Neuronal stem cell (in vitro differentiated cells): ENCODE measurements around the gene CADPS.
A peak's percentile ranks its signal among the peaks of the same experiment; 100 is the strongest.

Experiments used
- DNase-seq: peaks from one replicate; pipeline ENCODE4 v3.0.0-alpha.2; 2013; ENCODE audit warnings: low spot score
- H2AFZ ChIP-seq: one replicate; pipeline ENCODE4 v1.6.1; 2013; ENCODE audit warnings: mild to moderate bottlenecking, low read length, inconsistent platforms
- H2AK5ac ChIP-seq: 2 replicates; pipeline ENCODE4 v1.6.1; 2013; ENCODE audit warnings: low read depth, mild to moderate bottlenecking, inconsistent platforms, low read length, moderate library complexity, mixed read lengths
- H2BK120ac ChIP-seq: 2 replicates; pipeline ENCODE4 v1.6.1; 2013; ENCODE audit warnings: low read depth, mild to moderate bottlenecking, inconsistent platforms, low read length, moderate library complexity, mixed read lengths
- H2BK12ac ChIP-seq: one replicate; pipeline ENCODE4 v1.6.1; 2013; ENCODE audit warnings: low read length, inconsistent platforms
- H2BK15ac ChIP-seq: 2 replicates; pipeline ENCODE4 v1.6.1; 2013; ENCODE audit warnings: mild to moderate bottlenecking, low read length, inconsistent platforms, mixed read lengths
- H2BK5ac ChIP-seq: one replicate; pipeline ENCODE4 v1.6.1; 2013; ENCODE audit warnings: inconsistent platforms, mild to moderate bottlenecking, low read length, moderate library complexity
- H3K14ac ChIP-seq: one replicate; pipeline ENCODE4 v1.6.1; 2013; ENCODE audit warnings: low read length, inconsistent platforms
- H3K18ac ChIP-seq: 2 replicates; pipeline ENCODE4 v1.6.1; 2013; ENCODE audit warnings: low read length, inconsistent platforms
- H3K23ac ChIP-seq: 2 replicates; pipeline ENCODE4 v1.6.1; 2013; ENCODE audit warnings: low read depth, mild to moderate bottlenecking, mixed read lengths, low read length, inconsistent platforms; ENCODE audit not compliant: poor library complexity
- H3K27ac ChIP-seq: replicated peaks from 3 replicates; pipeline ENCODE4 v1.5.1; 2013; ENCODE audit warnings: low read length, inconsistent platforms
- H3K27me3 ChIP-seq, 3 experiments: 2 replicates each; pipeline ENCODE4 v1.6.1; 2013; ENCODE audit warnings: low read length in 3 of 3, mild to moderate bottlenecking in 2 of 3, inconsistent platforms in 1 of 3, low read depth in 1 of 3, mixed read lengths in 1 of 3, moderate library complexity in 1 of 3; ENCODE audit not compliant: control insufficient read depth in 3 of 3, insufficient read depth in 3 of 3
- H3K36me3 ChIP-seq, 2 donors: replicated peaks in 1 of 2; 2 replicates each; pipeline ENCODE4 v1.6.1; 2013; ENCODE audit warnings: low read length in 2 of 2; ENCODE audit not compliant: control insufficient read depth in 2 of 2, insufficient read depth in 2 of 2
- H3K4ac ChIP-seq: 2 replicates; pipeline ENCODE4 v1.6.1; 2013; ENCODE audit warnings: inconsistent platforms, mild to moderate bottlenecking, low read length, moderate library complexity
- H3K4me1 ChIP-seq, 2 donors: 1 replicate in 1 of 2; 2 replicates in 1 of 2; pipeline ENCODE4 v1.6.1; 2013; ENCODE audit warnings: low read length in 2 of 2, low read depth in 1 of 2; ENCODE audit not compliant: control insufficient read depth in 2 of 2, insufficient read depth in 1 of 2
- H3K4me2 ChIP-seq: one replicate; pipeline ENCODE4 v1.6.1; 2013; ENCODE audit warnings: mild to moderate bottlenecking, low read length, inconsistent platforms; ENCODE audit not compliant: insufficient read depth, poor library complexity, severe bottlenecking
- H3K4me3 ChIP-seq, 2 donors: 2 replicates each; pipeline ENCODE4 v1.5.1; 2013; ENCODE audit warnings: low read length in 2 of 2, mild to moderate bottlenecking in 2 of 2, inconsistent platforms in 1 of 2, moderate library complexity in 1 of 2
- H3K79me1 ChIP-seq: one replicate; pipeline ENCODE4 v1.6.1; 2013; ENCODE audit warnings: low read depth, mild to moderate bottlenecking, inconsistent platforms, low read length, moderate library complexity
- H3K9ac ChIP-seq: one replicate; pipeline ENCODE4 v1.6.1; 2013; ENCODE audit warnings: mild to moderate bottlenecking, low read depth, low read length, inconsistent platforms; ENCODE audit not compliant: poor library complexity
- H3K9me3 ChIP-seq, 2 donors: replicated peaks in 1 of 2; 2 replicates each; pipeline versions ENCODE3 to v1.6.1; 2013; ENCODE audit warnings: low read length in 2 of 2, mild to moderate bottlenecking in 2 of 2, inconsistent platforms in 1 of 2, low read depth in 1 of 2, mixed read lengths in 1 of 2, moderate library complexity in 1 of 2; ENCODE audit not compliant: control insufficient read depth in 2 of 2, insufficient read depth in 1 of 2
- H4K8ac ChIP-seq: one replicate; pipeline ENCODE4 v1.6.1; 2013; ENCODE audit warnings: low read depth, mild to moderate bottlenecking, inconsistent platforms, low read length, moderate library complexity
- H4K91ac ChIP-seq: one replicate; pipeline ENCODE4 v1.6.1; 2013; ENCODE audit warnings: low read length, low read depth, mild to moderate bottlenecking, inconsistent platforms; ENCODE audit not compliant: poor library complexity
- WGBS, 2 donors: extraction: QIAGEN DNeasy Blood & Tissue Kit; methylation state at CpG; one replicate each; pipeline ENCODE4 v1.1.7; 2013; ENCODE audit warnings: missing lambda C conversion rate in 2 of 2, mixed read lengths in 1 of 2; ENCODE audit not compliant: insufficient read length in 2 of 2, insufficient replicate concordance in 1 of 2; ENCODE audit errors: extremely low coverage in 2 of 2; 5-methylcytosine and 5-hydroxymethylcytosine counted together

CADPS gene

GRCh38 chr3:62688812-62689211 lies 186.4 kb downstream of the CADPS start:
- Histone ChIP-seq H3K27me3 (no peaks in the 10 kb centered on the region), H2BK5ac (no peak overlapping the region), H2BK120ac (no peak overlapping the region), H2BK15ac (no peak overlapping the region), H3K4me2 (no peak overlapping the region), H3K79me1 (no peaks in the 10 kb centered on the region), H2BK12ac (no peak overlapping the region), H3K18ac (no peak overlapping the region), H2AK5ac (no peak overlapping the region), H3K23ac (no peak overlapping the region), H2AFZ (no peak overlapping the region), H3K9me3 (no peaks in the 10 kb centered on the region), H3K27ac (no peak overlapping the region), H3K4me3 (no peak overlapping the region), H4K8ac (no peak overlapping the region), H3K4ac (no peak overlapping the region), H3K14ac (no peak overlapping the region), H3K9ac (no peak overlapping the region), H3K4me1 (peaks cover 0 to 2% of the 10 kb centered on the region in 2 donors), H3K36me3 (no peaks in the 10 kb centered on the region), H4K91ac (no peak overlapping the region)
- DNase-seq, result no peak
- WGBS, 2 donors, result no CpG with 5 or more reads among the region's 2 CpGs

GRCh38 chr3:62688050-62688449 lies 187.2 kb downstream of the CADPS start:
- WGBS, 2 donors, result no CpG with 5 or more reads among the region's 2 CpGs
- Histone ChIP-seq H3K27ac (no peak overlapping the region), H3K9ac (no peak overlapping the region), H2AK5ac (no peak overlapping the region), H3K36me3 (no peaks in the 10 kb centered on the region), H2BK5ac (no peak overlapping the region), H3K4me2 (no peak overlapping the region), H2BK120ac (no peak overlapping the region), H3K4me3 (no peak overlapping the region), H4K8ac (no peak overlapping the region), H3K23ac (no peak overlapping the region), H3K14ac (no peak overlapping the region), H2AFZ (no peak overlapping the region), H2BK12ac (no peak overlapping the region), H3K4ac (no peak overlapping the region), H3K18ac (no peak overlapping the region), H2BK15ac (no peak overlapping the region), H4K91ac (no peak overlapping the region), H3K9me3 (no peaks in the 10 kb centered on the region), H3K4me1 (peaks cover 0 to 2% of the 10 kb centered on the region in 2 donors), H3K27me3 (no peaks in the 10 kb centered on the region), H3K79me1 (no peaks in the 10 kb centered on the region)
- no peak for DNase-seq

- H4K8ac ChIP-seq, result no peak overlapping the region
- no peak overlapping the region for H2AK5ac ChIP-seq
- no peak overlapping the region for H2BK5ac ChIP-seq
- no peak overlapping the region for H3K23ac ChIP-seq
- H3K4me1 ChIP-seq, result peaks cover 0 to 2% of the 10 kb centered on the region in 2 donors
- H3K27me3 ChIP-seq, result no peaks in the 10 kb centered on the region
- H3K4me3 ChIP-seq, result no peak overlapping the region
- H3K79me1 ChIP-seq, result no peaks in the 10 kb centered on the region
- DNase-seq, result no peak
- no peak overlapping the region for H2AFZ ChIP-seq
- no peak overlapping the region for H2BK120ac ChIP-seq
- no peaks in the 10 kb centered on the region for H3K36me3 ChIP-seq
- H4K91ac ChIP-seq, result no peak overlapping the region
- H3K4me2 ChIP-seq, result no peak overlapping the region
- H3K4ac ChIP-seq, result no peak overlapping the region
- H3K18ac ChIP-seq, result peak overlapping the region; percentile 31
- no peak overlapping the region for H3K9ac ChIP-seq
- H2BK12ac ChIP-seq, result no peak overlapping the region
- H3K9me3 ChIP-seq, result no peaks in the 10 kb centered on the region
- no peak overlapping the region for H3K14ac ChIP-seq
- H3K27ac ChIP-seq, result no peak overlapping the region
- WGBS, 2 donors, result no CpG with 5 or more reads among the region's 4 CpGs
- no peak overlapping the region for H2BK15ac ChIP-seq
Observed at GRCh38 chr3:62686503-62687294, 188.5 kb downstream of the CADPS start.

- no peak overlapping the region for H2AFZ ChIP-seq
- H3K18ac ChIP-seq, result no peak overlapping the region
- H4K91ac ChIP-seq, result no peak overlapping the region
- H2BK5ac ChIP-seq, result no peak overlapping the region
- DNase-seq, result no peak
- no peak overlapping the region for H3K4me2 ChIP-seq
- no peak overlapping the region for H3K14ac ChIP-seq
- H2BK12ac ChIP-seq, result peak overlapping the region; percentile 65
- H3K4me3 ChIP-seq, result no peak overlapping the region
- H3K9me3 ChIP-seq, result no peaks in the 10 kb centered on the region
- no peak overlapping the region for H4K8ac ChIP-seq
- H3K4ac ChIP-seq, result no peak overlapping the region
- H3K9ac ChIP-seq, result no peak overlapping the region
- H2AK5ac ChIP-seq, result no peak overlapping the region
- H3K4me1 ChIP-seq, result peaks cover 0 to 5% of the 10 kb centered on the region in 2 donors
- no peaks in the 10 kb centered on the region for H3K79me1 ChIP-seq
- no peaks in the 10 kb centered on the region for H3K36me3 ChIP-seq
- no peaks in the 10 kb centered on the region for H3K27me3 ChIP-seq
- no peak overlapping the region for H2BK120ac ChIP-seq
- no peak overlapping the region for H3K23ac ChIP-seq
- no peak overlapping the region for H3K27ac ChIP-seq
- H2BK15ac ChIP-seq, result no peak overlapping the region
- WGBS, 2 donors, result no CpG with 5 or more reads among the region's 2 CpGs
Observed at GRCh38 chr3:62682826-62683225, 192.4 kb downstream of the CADPS start.
